GM19023 (cell line): ENCODE data around the gene HSH2D.
"Not testable (repeated sequence)": the region's sequence is repeated elsewhere in the genome, so short reads cannot be mapped to it uniquely, and the experiment has no call there.

ENCODE experiments used
- ATAC-seq: cut with Tn5 transposase; IDR thresholded peaks from one replicate; pipeline ENCODE4 v1.9.1; 2021; ENCODE audit warnings: mild to moderate bottlenecking, moderate library complexity; ENCODE audit not compliant: unreplicated experiment

The HSH2D gene, protein sequence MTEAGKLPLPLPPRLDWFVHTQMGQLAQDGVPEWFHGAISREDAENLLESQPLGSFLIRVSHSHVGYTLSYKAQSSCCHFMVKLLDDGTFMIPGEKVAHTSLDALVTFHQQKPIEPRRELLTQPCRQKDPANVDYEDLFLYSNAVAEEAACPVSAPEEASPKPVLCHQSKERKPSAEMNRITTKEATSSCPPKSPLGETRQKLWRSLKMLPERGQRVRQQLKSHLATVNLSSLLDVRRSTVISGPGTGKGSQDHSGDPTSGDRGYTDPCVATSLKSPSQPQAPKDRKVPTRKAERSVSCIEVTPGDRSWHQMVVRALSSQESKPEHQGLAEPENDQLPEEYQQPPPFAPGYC

DNA sequence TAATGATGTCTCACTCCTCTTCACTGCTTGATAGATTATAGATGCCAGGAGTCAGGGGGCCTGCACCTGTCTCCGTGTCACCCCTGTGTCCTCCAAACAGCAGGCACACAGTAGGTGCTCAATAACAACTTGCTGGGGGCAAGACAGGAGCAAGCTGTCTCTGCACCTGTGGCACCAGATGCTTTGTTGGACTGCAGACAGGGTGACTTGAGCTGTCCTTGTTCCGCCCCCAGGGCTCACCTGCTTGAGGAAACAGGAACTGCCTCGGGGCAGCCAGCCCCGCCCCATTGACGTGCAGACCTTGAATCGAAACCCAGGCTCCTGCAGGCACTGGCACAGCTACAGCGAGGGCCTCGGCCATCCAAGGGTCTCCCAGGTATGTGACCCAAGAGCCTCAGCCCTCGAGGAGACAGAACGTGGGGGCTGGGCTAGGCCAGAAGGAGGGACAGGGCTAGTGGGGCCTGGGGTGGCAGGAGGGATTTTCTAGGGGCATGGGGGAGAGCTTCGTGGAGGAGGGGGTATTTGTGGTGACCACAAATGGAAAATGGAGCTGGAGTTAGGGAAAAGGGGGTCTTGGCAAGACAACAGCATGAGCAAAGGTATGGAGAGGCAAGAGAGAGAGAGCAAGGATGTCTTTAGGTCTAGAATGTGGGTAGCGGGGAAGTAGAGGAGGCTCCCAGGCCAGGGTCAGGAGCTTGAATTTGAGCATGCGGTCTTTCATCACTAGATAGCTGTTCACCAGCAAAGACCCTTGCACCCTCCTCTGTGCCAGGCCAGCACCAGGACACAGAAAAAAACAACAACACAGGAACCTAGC is at the start of gene HSH2D:
Gene HSH2D (plus strand): TSS at position 287 of the 817 bp plus-strand sequence. CDS start 5,066 bp downstream, outside the sequence.
- ATAC-seq = peak; percentile 68

GRCh38 chr19:16094360-16095070 is 49.0 kb upstream of the HSH2D start:
- ATAC-seq = no peak

- no peak for ATAC-seq
Measured at GRCh38 chr19:16095071-16095571, 48.4 kb upstream of the HSH2D start.

DNA sequence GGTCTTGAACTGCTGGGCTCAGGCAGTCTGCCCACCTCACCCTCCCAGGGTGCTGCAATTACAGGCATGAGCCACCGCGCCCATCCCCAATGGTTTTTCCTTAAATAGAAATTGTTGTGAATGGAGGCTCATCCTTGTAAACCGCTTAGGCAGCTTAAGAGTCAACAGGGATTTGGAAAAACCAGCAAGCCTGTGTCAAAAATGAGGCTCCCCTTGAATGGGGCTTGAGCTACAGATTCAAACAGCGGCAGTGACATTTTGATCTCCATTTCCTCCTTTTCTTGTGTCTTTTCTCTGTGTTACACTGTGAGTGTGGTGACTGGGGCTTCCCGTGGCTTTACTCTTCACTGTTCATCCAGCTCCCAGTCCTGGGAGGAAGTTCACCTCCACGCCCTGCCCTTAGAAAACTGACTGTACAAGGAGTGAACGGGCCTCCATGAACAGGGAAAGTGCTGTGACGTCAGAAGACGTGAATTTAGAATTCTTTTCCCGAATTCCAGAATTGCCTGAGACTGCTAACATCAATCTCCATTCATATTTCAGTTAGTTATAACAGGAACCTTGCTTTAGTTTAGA is 47.1 kb upstream of the HSH2D start:
- no peak for ATAC-seq

DNA sequence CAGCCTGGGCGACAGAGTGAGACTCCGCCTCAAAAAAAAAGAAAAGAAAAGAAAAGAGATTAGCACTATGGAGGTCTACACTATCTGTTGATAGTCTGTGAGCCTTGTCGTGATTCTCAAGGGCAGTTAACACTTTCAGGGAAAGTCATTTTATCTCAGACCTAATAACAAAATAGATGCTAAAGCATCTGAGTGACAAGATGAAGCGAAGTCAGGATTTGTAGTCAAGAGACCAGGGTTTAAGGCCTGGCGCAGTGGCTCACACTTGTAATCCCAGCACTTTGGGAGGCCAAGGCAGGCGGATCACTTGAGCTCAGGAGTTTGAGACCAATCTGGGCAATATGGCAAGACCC is 45.1 kb upstream of the HSH2D start:
- ATAC-seq = no peak

DNA sequence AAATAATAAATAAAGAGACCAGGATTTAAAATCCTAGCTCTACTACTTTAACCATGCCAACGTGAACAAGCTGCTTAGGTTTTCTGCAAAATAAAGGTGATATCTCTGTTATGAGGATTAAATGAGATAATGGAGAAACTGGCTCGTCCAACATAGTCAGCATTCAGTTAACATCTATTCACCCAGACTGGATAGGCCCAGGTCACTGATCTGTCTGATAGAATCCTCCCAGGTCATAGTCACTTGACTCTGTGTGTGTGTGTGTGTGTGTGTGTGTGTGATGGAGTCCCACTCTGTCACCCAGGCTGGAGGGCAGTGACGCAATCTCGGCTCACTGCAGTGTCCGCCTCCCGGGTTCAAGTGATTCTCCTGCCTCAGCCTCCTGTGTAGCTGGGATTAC is 44.7 kb upstream of the HSH2D start:
- no peak for ATAC-seq

- ATAC-seq = not testable (repeated sequence)
Measured at GRCh38 chr19:16099314-16099965, 44.0 kb upstream of the HSH2D start.

GRCh38 chr19:16100524-16100923 is 43.0 kb upstream of the HSH2D start:
- no peak for ATAC-seq

DNA sequence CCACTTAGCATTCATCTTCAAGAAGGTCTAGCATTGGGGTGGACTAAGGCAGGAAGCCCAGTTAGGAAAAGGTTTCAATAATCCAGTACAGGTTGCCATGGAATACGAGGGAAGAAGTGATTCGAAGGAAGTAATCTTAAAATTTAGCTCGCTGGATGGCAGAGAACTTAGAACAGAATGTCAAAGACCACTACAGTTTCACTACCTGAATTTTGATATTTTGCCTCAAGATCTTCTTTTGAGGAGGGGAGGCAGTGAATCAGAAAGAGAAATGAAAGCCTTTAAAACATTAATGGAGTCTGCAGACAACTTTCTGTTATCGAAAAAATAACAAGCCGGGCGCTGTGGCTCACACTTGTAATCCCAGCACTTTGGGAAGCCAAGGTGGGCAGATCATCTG is 38.8 kb upstream of the HSH2D start:
- no peak for ATAC-seq

GRCh38 chr19:16106121-16106520 is 37.4 kb upstream of the HSH2D start:
- ATAC-seq = no peak

DNA sequence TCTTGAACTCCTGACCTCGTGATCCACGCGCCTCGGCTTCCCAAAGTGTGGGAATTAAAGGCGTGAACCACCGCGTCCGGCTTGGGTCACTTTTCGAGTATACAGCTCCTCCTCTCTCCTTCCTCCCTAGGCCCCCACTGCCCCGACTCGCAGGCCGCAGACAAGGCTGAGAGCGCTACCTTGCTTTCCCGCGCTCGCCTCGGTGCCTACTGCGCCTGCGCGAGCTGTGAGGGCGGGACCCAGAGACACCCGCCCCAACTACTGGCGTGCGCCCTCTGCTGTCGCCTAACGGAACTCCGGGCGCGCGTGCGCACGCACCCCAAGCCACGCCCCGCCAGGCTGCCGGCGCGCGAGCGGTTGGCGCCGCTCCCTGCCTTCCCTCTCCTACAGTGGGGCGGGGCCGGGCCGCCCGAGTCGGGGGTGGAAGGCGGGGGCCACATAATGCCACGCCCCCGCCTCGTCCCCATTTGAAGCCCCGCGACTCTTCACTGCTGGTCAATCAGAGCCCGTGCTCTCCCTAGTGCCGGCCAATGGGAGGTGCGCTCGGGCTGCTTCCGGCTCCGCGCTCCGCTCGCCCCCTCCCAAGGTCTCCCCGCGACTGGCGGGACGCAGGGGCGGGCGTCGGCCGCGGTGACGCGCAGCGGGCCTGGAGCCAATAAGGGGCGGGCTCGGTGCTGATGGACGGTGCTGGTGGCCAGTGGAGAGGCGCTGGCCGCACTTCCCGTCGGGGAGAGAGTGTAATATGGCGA is 32.2 kb upstream of the HSH2D start, which contains the start of gene RAB8A:
Gene RAB8A (plus strand): TSS at position 730 of the 749 bp plus-strand sequence. CDS start 13 bp downstream, at position 743.
- peak; percentile 91 for ATAC-seq

GRCh38 chr19:16111909-16112752 is 31.4 kb upstream of the HSH2D start:
- no peak for ATAC-seq

GRCh38 chr19:16112778-16113177 is 30.7 kb upstream of the HSH2D start:
- ATAC-seq = no peak

DNA sequence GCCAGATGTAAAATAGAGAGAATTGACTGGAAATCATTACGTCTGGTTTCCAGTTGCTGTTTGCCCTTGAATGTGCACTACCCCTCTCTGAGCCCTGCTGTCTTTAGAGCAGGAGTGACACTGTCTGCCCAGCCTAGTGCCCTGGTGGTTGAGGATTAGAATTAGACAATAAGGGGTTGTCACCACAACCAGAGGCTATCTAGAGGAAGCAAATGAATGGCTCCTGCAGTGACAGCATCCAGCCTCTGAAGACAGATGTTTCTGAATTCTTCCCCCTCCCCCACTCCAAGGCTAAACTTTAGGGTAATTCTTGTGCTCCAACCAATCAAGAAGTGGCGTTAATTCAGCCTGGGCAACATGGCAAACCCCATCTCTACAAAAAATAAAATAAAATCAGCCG is 29.8 kb upstream of the HSH2D start:
- no peak for ATAC-seq

DNA sequence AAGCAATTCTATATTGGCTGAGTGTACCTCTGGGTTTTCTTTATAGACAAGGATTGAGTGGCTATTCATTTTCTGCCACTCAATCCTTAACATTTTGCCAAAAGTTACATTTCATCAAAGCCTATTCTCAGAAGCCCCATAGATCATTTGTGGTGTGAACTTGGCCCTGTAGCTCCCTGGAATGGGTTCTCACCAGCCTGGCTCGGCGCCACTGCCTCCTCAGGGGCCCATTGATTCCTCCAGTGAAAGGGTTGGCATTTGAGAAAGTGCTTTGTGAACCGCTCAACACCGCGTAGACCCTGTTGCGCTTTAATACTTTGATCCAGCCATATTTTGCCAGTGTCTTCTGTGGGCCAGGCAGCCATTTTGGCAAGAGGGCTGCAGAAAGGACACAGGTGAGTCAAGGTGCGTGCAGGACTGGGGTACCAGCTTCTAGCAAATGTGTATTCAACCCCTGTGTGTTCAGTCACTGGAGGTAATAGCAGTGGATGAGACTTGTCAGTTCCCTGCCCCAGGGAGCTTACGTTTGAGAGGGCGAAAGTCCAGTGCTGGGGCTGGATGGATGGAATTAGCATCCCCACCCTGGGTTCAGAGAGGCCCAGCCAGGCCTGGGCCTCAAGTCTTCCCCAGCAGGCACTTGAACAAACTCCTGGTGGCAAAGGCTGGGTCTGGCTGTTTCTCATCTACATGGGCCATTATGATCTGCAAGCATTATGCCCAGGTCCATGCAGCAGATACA is 28.0 kb upstream of the HSH2D start:
- no peak for ATAC-seq

GRCh38 chr19:16116067-16116466 is 27.4 kb upstream of the HSH2D start:
- ATAC-seq = no peak

- peak; percentile 40 for ATAC-seq
Measured at GRCh38 chr19:16117594-16118033, 25.9 kb upstream of the HSH2D start.

GRCh38 chr19:16118489-16119033 is 24.9 kb upstream of the HSH2D start:
- ATAC-seq = peak; percentile 82
